ENCODE measurements around the gene IL1RL2. TPM values are rescaled to one million over a fixed set of nuclear protein-coding genes. Genes with fewer than 3 reads are reported as not detected.

IL1RL2 gene
- total RNA-seq, 1 experiment from 2014 or later = 0.11 TPM

- Histone ChIP-seq H2AFZ (ENCODE audit: low read length) (no peak overlapping the region), H3K4me2 (ENCODE audit: low read length) (no peak overlapping the region), H3K4me3 (ENCODE audit: low read length) (no peak overlapping the region), H3K36me3 (ENCODE audit: low read depth, low read length) (no peaks in the 10 kb centered on the region), H3K9ac (ENCODE audit: low read length) (no peak overlapping the region), H3K27ac (ENCODE audit: low read length) (no peak overlapping the region), H3K79me2 (ENCODE audit: low read length) (no peaks in the 10 kb centered on the region), H3K9me3 (ENCODE audit: low read length) (no peaks in the 10 kb centered on the region), H4K20me1 (ENCODE audit: low read length) (no peaks in the 10 kb centered on the region), H3F3A (ENCODE audit: low read length, unreplicated experiment) (no peaks in the 10 kb centered on the region), H3K4me1 (ENCODE audit: insufficient read depth, low read length) (no peaks in the 10 kb centered on the region), H3K9me2 (replicated peaks; ENCODE audit: low read length) (no peaks in the 10 kb centered on the region), H3K27me3 (ENCODE audit: low read length) (no peaks in the 10 kb centered on the region)
- CTCF ChIA-PET = no interaction called here
- POLR2A ChIA-PET (ENCODE audit: unreplicated experiment) = no interaction called here
- ATAC-seq = no peak
- BruUV-seq (replicated peaks) = no TSS peak
- intact Hi-C loops (cut with micrococcal nuclease) = no loop called here
- TF ChIP-seq, protein P1, sequence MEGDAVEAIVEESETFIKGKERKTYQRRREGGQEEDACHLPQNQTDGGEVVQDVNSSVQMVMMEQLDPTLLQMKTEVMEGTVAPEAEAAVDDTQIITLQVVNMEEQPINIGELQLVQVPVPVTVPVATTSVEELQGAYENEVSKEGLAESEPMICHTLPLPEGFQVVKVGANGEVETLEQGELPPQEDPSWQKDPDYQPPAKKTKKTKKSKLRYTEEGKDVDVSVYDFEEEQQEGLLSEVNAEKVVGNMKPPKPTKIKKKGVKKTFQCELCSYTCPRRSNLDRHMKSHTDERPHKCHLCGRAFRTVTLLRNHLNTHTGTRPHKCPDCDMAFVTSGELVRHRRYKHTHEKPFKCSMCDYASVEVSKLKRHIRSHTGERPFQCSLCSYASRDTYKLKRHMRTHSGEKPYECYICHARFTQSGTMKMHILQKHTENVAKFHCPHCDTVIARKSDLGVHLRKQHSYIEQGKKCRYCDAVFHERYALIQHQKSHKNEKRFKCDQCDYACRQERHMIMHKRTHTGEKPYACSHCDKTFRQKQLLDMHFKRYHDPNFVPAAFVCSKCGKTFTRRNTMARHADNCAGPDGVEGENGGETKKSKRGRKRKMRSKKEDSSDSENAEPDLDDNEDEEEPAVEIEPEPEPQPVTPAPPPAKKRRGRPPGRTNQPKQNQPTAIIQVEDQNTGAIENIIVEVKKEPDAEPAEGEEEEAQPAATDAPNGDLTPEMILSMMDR (conservative IDR thresholded peaks at IDR 0.05; ENCODE audit: low read depth, low read length) = no peak
- TF ChIP-seq EZH2 (IDR thresholded peaks at IDR 0.05; ENCODE audit: low read length, unreplicated experiment) (no peak), EZH2phosphoT487 (IDR thresholded peaks at IDR 0.05; ENCODE audit: borderline replicate concordance, low read length) (no peak)
- no peak for DNase-seq
Measured at GRCh38 chr2:102177814-102178478, 8.9 kb upstream of the IL1RL2 start.

DNA sequence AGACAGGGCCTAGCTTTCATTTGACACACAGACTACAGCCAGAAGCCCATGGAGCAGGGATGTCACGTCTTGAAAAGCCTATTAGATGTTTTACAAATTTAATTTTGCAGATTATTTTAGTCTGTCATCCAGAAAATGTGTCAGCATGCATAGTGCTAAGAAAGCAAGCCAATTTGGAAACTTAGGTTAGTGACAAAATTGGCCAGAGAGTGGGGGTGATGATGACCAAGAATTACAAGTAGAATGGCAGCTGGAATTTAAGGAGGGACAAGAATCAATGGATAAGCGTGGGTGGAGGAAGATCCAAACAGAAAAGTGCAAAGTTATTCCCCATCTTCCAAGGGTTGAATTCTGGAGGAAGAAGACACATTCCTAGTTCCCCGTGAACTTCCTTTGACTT lies 7.8 kb upstream of the IL1RL2 start:
- Histone ChIP-seq H3K9me2 (replicated peaks; ENCODE audit: low read length) (no peaks in the 10 kb centered on the region), H3F3A (ENCODE audit: low read length, unreplicated experiment) (no peaks in the 10 kb centered on the region), H3K4me3 (ENCODE audit: low read length) (no peak overlapping the region), H3K27me3 (ENCODE audit: low read length) (no peaks in the 10 kb centered on the region), H3K4me1 (ENCODE audit: insufficient read depth, low read length) (no peaks in the 10 kb centered on the region), H3K79me2 (ENCODE audit: low read length) (no peaks in the 10 kb centered on the region), H3K4me2 (ENCODE audit: low read length) (no peak overlapping the region), H3K9ac (ENCODE audit: low read length) (no peak overlapping the region), H3K9me3 (ENCODE audit: low read length) (no peaks in the 10 kb centered on the region), H3K36me3 (ENCODE audit: low read depth, low read length) (no peaks in the 10 kb centered on the region), H3K27ac (ENCODE audit: low read length) (no peak overlapping the region), H2AFZ (ENCODE audit: low read length) (no peak overlapping the region), H4K20me1 (ENCODE audit: low read length) (no peaks in the 10 kb centered on the region)
- no TSS peak for BruUV-seq (replicated peaks)
- DNase-seq (no peak), ATAC-seq (no peak)
- ChIA-PET CTCF (no interaction called here), POLR2A (ENCODE audit: unreplicated experiment) (no interaction called here)
- intact Hi-C loops (cut with micrococcal nuclease) = no loop called here
- TF ChIP-seq EZH2phosphoT487 (IDR thresholded peaks at IDR 0.05; ENCODE audit: borderline replicate concordance, low read length) = no peak
- no peak for TF ChIP-seq EZH2 (IDR thresholded peaks at IDR 0.05; ENCODE audit: low read length, unreplicated experiment)
- TF ChIP-seq, protein P1 (conservative IDR thresholded peaks at IDR 0.05; ENCODE audit: low read depth, low read length) = no peak

Data from PC-3 (cell line).